Mucosa of descending colon (tissue), 3 donors: ENCODE data around the gene MRPS17. TPM values are rescaled to one million over a fixed set of nuclear protein-coding genes. Genes with fewer than 3 reads are reported as not detected.

Source experiments
- ATAC-seq: fragments of 200-7000 bp; cut with Tn5 transposase; one replicate; pipeline ENCODE4 v1.9.1; 2020; ENCODE audit warnings: mild to moderate bottlenecking, moderate library complexity
- DNase-seq, 3 donors: peaks; one replicate each; pipeline ENCODE4 v3.0.0-alpha.2; 2020
- H3K36me3 ChIP-seq: fragments of 200-600 bp; one replicate; pipeline ENCODE4 v1.8.0; 2021; ENCODE audit warnings: low read depth, mild to moderate bottlenecking
- H3K4me1 ChIP-seq: fragments of 200-600 bp; one replicate; pipeline ENCODE4 v1.8.0; 2021; ENCODE audit warnings: low read depth, mild to moderate bottlenecking
- H3K4me3 ChIP-seq: fragments of 200-600 bp; one replicate; pipeline ENCODE4 v1.8.0; 2021; ENCODE audit warnings: mild to moderate bottlenecking
- H3K9me3 ChIP-seq: fragments of 200-600 bp; one replicate; pipeline ENCODE4 v1.8.0; 2021; ENCODE audit warnings: mild to moderate bottlenecking
- intact Hi-C, 2 donors: fragments of 100-400 bp; cut with DNase I in 1 of 2; cut with micrococcal nuclease in 1 of 2; formaldehyde crosslinking; loops; one replicate each; pipeline versions ENCODE4 v1.11.0 to v1.11.1; 2022; cut with DNase I, micrococcal nuclease
- total RNA-seq, 3 donors: library from RNA; stranded (reverse); fragmentation: NEBNext Ultra II Directional in 2 of 3; extraction: Animal tissue kit (Norgen Biotek cat#: 25700) in 2 of 3; gene quantifications; one replicate each; pipeline versions ENCODE4 v1.2.1 to v1.2.4, GENCODE V29; 2021 to 2023
- TF ChIP-seq, protein P1 (sequence below): fragments of 200-600 bp; IDR thresholded peaks from one replicate; pipeline ENCODE4 v1.8.0; 2022; ENCODE audit warnings: antibody characterized with exemption, mild to moderate bottlenecking
- donor health status: DM: no; HTN: no; CAD: no; lungs with moderate emphysema.
- donor health status: DM: no; HTN: no; CAD: no.
- donor health status: DM: no; HTN: yes; CAD: no.

Gene MRPS17
- total RNA-seq, 3 donors from 2014 or later = 11.5 to 14.3 (median 11.5) TPM

DNA sequence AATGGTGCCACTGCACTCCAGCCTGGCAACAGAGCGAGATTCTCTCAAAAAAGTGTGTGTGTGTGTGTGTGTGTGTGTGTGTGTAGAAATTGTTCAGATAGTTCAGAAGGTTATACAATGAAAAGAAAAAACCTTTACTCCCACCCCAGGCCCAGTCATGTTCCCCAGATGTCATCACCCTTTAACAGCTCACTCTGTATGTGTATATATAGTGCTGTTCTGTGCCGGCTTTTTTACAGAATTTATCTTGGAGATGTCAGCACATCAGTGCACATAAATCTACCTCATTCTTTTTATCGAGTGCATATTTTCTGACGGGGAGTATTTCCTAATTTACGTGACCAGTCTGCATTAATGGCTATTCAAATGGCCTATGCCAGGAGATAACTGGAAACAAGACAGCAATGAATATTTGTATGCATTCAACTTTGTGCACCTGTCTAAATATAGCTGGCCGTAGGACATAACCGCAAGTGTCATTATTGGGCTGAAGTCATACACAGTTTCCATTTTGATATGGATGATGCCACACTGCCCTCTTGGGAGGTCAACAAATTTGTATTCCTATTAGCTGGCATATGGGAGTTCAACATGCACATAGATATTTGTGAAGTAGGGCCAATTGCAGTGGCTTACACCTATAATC lies 24.4 kb downstream of the MRPS17 start:
- no peak overlapping the region for H3K4me3 ChIP-seq
- no peak for ATAC-seq
- H3K36me3 ChIP-seq = no peaks in the 10 kb centered on the region
- no peaks in the 10 kb centered on the region for H3K9me3 ChIP-seq
- intact Hi-C loops = no loop called here
- no peak for DNase-seq
- TF ChIP-seq, protein P1, sequence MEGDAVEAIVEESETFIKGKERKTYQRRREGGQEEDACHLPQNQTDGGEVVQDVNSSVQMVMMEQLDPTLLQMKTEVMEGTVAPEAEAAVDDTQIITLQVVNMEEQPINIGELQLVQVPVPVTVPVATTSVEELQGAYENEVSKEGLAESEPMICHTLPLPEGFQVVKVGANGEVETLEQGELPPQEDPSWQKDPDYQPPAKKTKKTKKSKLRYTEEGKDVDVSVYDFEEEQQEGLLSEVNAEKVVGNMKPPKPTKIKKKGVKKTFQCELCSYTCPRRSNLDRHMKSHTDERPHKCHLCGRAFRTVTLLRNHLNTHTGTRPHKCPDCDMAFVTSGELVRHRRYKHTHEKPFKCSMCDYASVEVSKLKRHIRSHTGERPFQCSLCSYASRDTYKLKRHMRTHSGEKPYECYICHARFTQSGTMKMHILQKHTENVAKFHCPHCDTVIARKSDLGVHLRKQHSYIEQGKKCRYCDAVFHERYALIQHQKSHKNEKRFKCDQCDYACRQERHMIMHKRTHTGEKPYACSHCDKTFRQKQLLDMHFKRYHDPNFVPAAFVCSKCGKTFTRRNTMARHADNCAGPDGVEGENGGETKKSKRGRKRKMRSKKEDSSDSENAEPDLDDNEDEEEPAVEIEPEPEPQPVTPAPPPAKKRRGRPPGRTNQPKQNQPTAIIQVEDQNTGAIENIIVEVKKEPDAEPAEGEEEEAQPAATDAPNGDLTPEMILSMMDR = no peak
- H3K4me1 ChIP-seq = peaks cover 9% of the 10 kb centered on the region

DNA sequence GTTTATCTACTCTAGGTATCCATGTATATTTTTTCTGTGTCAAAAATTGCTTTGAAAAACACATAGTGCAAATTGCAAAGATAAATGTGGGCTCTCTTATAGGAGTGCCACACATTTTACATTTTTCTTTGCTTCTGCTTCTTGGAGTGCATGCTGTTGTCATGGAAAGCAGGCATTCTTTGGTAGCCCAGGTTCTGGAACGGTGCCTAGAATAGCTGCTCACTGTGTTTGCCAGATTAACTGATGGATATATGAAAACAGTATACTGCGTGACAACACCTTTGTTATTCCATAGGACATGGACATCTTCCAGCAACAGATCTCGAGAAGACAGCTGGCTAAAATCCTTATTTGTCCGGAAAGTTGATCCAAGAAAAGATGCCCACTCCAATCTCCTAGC lies 26.2 kb downstream of the MRPS17 start:
- H3K4me3 ChIP-seq = no peak overlapping the region
- H3K4me1 ChIP-seq = no peaks in the 10 kb centered on the region
- intact Hi-C loops = no loop called here
- TF ChIP-seq, protein P1 = no peak
- ATAC-seq (no peak), DNase-seq (no peak)
- H3K9me3 ChIP-seq = no peaks in the 10 kb centered on the region
- no peaks in the 10 kb centered on the region for H3K36me3 ChIP-seq

GRCh38 chr7:55980266-55980665 lies 28.6 kb downstream of the MRPS17 start:
- H3K4me3 ChIP-seq = no peak overlapping the region
- H3K36me3 ChIP-seq = no peaks in the 10 kb centered on the region
- H3K9me3 ChIP-seq = no peaks in the 10 kb centered on the region
- ATAC-seq (no peak), DNase-seq (no peak)
- H3K4me1 ChIP-seq = no peaks in the 10 kb centered on the region
- TF ChIP-seq, protein P1 = no peak
- intact Hi-C loops = no loop called here

DNA sequence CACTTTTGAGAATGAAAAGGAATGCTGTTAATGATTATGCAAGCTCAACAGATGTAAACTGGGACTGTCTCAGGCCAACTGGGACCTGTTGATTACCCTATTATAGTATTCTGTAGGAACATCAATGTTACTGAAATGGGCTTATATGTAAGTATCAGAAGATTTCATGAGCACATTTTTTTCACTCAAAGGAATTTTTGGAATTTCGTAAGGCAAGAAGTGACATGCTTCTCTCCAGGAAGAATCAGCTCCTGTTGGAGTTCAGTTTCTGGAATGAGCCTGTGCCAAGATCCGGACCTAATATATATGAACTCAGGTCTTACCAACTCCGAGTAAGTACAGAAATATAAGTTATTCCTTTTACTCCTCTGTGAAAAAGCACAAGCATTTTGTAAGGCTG lies 31.9 kb downstream of the MRPS17 start:
- H3K4me1 ChIP-seq = no peaks in the 10 kb centered on the region
- TF ChIP-seq, protein P1 = no peak
- intact Hi-C loops = no loop called here
- no peak for DNase-seq
- H3K36me3 ChIP-seq = no peaks in the 10 kb centered on the region
- no peaks in the 10 kb centered on the region for H3K9me3 ChIP-seq
- no peak overlapping the region for H3K4me3 ChIP-seq
- ATAC-seq = no peak

GRCh38 chr7:55992346-55992745 lies 40.7 kb downstream of the MRPS17 start:
- no peaks in the 10 kb centered on the region for H3K4me1 ChIP-seq
- no peaks in the 10 kb centered on the region for H3K9me3 ChIP-seq
- no peak for DNase-seq
- TF ChIP-seq, protein P1 = no peak
- ATAC-seq = no peak
- H3K36me3 ChIP-seq = no peaks in the 10 kb centered on the region
- H3K4me3 ChIP-seq = no peak overlapping the region
- intact Hi-C loops = no loop called here
